Stomach (tissue), 4 donors: Measurements from ENCODE around the gene RAD51D.

Experiments
- EP300 ChIP-seq: sonication (generic); formaldehyde crosslinking; IDR thresholded peaks from one replicate; pipeline ENCODE4 v1.6.1; 2017; ENCODE audit warnings: antibody characterized with exemption
- POLR2AphosphoS5 ChIP-seq, 3 donors: sonication (generic); formaldehyde crosslinking; IDR thresholded peaks; one replicate each; pipeline ENCODE4 v1.6.1; 2016; ENCODE audit warnings: antibody characterized with exemption in 3 of 3
- TF ChIP-seq, protein P1 (sequence below), 7 experiments: fragments of 450-650 bp in 4 of 7; fragments of 200-600 bp in 3 of 7; sonication (generic) in 3 of 7; IDR thresholded peaks; one replicate each; pipeline ENCODE4 v1.5.1; 2016 to 2019; ENCODE audit warnings: antibody characterized with exemption in 7 of 7, control low read depth in 2 of 7, mild to moderate bottlenecking in 1 of 7

DNA sequence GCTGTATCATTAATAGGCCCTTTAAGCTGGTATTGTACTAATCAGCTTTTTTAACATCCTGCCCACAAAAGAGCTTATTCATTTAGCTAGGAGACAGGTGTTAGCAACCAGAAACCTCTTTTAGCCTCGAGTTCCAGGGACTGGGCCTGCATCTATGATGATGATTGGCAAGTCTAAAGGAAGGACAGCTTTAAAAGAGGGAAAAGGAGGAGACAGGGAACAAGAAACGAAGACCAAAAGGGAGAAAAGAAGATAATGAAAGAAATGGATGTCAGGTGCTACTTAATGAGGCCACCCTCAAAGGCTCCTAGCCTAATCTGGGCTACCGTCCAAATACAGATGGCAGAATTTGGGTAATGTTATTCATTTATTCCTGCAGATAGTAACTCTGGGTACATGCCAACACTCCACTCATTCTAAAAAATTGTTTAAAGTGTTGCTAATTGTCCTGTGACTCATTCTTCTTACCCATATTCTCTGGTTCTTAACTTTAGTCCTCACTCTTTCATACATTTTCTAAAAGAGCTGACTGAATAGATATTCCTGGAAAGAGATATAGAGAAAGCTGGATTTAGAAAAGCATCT is 37.5 kb downstream of the RAD51D start:
- no peak for TF ChIP-seq EP300
- peak in 1 of 3 donors; percentile 11 for TF ChIP-seq POLR2AphosphoS5 (IDR thresholded peaks at IDR 0.05)
- TF ChIP-seq, protein P1, sequence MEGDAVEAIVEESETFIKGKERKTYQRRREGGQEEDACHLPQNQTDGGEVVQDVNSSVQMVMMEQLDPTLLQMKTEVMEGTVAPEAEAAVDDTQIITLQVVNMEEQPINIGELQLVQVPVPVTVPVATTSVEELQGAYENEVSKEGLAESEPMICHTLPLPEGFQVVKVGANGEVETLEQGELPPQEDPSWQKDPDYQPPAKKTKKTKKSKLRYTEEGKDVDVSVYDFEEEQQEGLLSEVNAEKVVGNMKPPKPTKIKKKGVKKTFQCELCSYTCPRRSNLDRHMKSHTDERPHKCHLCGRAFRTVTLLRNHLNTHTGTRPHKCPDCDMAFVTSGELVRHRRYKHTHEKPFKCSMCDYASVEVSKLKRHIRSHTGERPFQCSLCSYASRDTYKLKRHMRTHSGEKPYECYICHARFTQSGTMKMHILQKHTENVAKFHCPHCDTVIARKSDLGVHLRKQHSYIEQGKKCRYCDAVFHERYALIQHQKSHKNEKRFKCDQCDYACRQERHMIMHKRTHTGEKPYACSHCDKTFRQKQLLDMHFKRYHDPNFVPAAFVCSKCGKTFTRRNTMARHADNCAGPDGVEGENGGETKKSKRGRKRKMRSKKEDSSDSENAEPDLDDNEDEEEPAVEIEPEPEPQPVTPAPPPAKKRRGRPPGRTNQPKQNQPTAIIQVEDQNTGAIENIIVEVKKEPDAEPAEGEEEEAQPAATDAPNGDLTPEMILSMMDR (IDR thresholded peaks at IDR 0.05): no peak
